ENCODE results near the gene NOMO2.
"Not testable (repeated sequence)": the region's sequence is repeated elsewhere in the genome, so short reads cannot be mapped to it uniquely, and the experiment has no call there.

GRCh38 chr16:18594880-18595279, 33.0 kb upstream of the NOMO2 start:
- TF ChIP-seq CTCF (conservative IDR thresholded peaks at IDR 0.05); EZH2 (IDR thresholded peaks at IDR 0.05; ENCODE audit: low read depth): not testable (repeated sequence)
